HUES48 (cell line): ENCODE results near the gene DNAAF3.
"Not testable (repeated sequence)": the region's sequence is repeated elsewhere in the genome, so short reads cannot be mapped to it uniquely, and the experiment has no call there.

ENCODE experiments used
- H3K27ac ChIP-seq: one replicate; pipeline ENCODE4 v1.7.0; 2013; ENCODE audit warnings: low read depth, low read length, inconsistent platforms
- H3K27me3 ChIP-seq: 2 replicates; pipeline ENCODE4 v1.6.1; 2013; ENCODE audit warnings: mild to moderate bottlenecking, low read length; ENCODE audit not compliant: control insufficient read depth, insufficient read depth
- H3K36me3 ChIP-seq: 2 replicates; pipeline ENCODE4 v1.6.1; 2013; ENCODE audit warnings: low read length; ENCODE audit not compliant: control insufficient read depth, insufficient read depth
- H3K4me1 ChIP-seq: 2 replicates; pipeline ENCODE4 v1.6.1; 2013; ENCODE audit warnings: mild to moderate bottlenecking, low read length; ENCODE audit not compliant: control insufficient read depth, insufficient read depth
- H3K4me3 ChIP-seq: 2 replicates; pipeline ENCODE4 v1.5.1; 2013; ENCODE audit warnings: mild to moderate bottlenecking, low read depth, low read length
- H3K9ac ChIP-seq: 2 replicates; pipeline ENCODE4 v1.6.1; 2013; ENCODE audit warnings: mild to moderate bottlenecking, low read depth, low read length, moderate library complexity
- H3K9me3 ChIP-seq: 2 replicates; pipeline ENCODE4 v1.6.1; 2013; ENCODE audit warnings: low read length; ENCODE audit not compliant: control insufficient read depth, insufficient read depth

The DNAAF3 gene

DNA sequence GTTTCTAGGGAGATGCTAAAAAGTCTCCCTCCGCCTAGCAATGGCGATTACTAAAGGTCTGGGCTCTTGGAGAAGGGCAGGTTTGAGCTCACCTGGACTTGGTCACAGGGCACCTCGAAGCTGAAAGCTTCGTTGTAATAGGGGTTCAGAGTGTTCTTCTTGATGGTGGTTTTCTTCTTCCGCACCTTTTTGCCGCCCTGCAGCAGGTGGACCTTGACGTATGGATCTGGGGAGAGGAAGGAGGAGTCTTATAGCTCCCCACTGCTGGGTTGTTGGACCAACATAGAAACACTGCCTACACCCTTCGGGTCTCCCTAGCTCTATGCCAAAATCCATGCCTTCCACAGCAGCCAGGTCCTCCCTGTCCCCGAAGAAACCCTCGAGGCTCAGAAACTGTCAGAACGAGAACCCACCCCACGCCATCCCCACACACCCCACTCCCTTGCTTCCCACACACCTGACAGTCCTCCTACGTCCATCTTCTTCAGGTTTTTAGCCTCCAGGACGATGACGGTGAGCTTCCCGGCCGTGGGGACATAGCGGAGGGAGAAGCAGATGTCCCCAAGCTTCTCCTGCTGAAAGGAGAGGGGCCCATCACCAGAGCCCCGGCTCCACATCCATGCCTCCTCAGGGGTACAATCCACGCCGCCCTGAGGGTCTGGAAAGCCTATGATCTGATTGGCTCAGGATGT is 8.2 kb upstream of the DNAAF3 start:
- Histone ChIP-seq H3K4me1 (peaks cover 12% of the 10 kb centered on the region; the same call in 1 of the 2 replicates), H3K9me3 (no peaks in the 10 kb centered on the region), H3K36me3 (no peaks in the 10 kb centered on the region), H3K4me3 (peak overlapping the region; percentile 72; the same call in 1 of the 2 replicates), H3K27ac (no peak overlapping the region), H3K9ac (no peak overlapping the region), H3K27me3 (peaks cover 65% of the 10 kb centered on the region)

- H3K27ac ChIP-seq: no peak overlapping the region
- H3K9me3 ChIP-seq: no peaks in the 10 kb centered on the region
- H3K4me3 ChIP-seq: peak overlapping the region; percentile 72
- H3K36me3 ChIP-seq: no peaks in the 10 kb centered on the region
- H3K4me1 ChIP-seq: peaks cover 9% of the 10 kb centered on the region; the same call in 1 of the 2 replicates
- no peak overlapping the region for H3K9ac ChIP-seq
- H3K27me3 ChIP-seq: peaks cover 62% of the 10 kb centered on the region
Observed at GRCh38 chr19:55173714-55174409, 7.4 kb upstream of the DNAAF3 start.

DNA sequence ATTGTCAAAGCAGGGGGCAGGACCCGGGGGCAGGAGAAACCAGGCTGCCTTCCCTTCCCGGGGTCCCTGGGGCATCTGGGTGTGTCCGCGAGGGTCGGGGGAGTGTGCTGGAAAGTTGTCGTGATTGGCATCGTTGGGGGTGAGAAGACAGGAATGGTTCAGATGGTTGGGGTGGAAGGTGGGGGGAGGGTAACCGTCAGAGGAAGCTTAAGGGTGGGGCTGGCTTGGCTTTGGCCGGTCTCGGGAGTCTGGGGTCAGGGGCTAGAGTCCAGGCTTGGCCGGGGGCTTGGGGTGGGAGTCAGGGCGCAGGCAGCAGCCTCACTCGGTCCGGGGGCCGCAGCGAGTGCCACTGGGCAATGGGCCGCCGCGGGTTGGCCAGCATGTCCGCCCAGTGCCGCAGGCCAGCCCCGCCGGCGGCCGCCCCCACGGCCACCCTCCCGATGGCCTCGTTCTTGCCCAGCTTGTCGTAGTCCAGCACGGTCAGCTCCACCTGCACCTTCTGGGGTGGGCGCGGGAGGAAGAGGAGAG is 6.8 kb upstream of the DNAAF3 start:
- Histone ChIP-seq H3K27ac (no peak overlapping the region), H3K27me3 (peaks cover 62% of the 10 kb centered on the region), H3K9me3 (no peaks in the 10 kb centered on the region), H3K4me3 (peak overlapping the region; percentile 72), H3K36me3 (no peaks in the 10 kb centered on the region), H3K9ac (no peak overlapping the region), H3K4me1 (peaks cover 9% of the 10 kb centered on the region; the same call in 1 of the 2 replicates)

DNA sequence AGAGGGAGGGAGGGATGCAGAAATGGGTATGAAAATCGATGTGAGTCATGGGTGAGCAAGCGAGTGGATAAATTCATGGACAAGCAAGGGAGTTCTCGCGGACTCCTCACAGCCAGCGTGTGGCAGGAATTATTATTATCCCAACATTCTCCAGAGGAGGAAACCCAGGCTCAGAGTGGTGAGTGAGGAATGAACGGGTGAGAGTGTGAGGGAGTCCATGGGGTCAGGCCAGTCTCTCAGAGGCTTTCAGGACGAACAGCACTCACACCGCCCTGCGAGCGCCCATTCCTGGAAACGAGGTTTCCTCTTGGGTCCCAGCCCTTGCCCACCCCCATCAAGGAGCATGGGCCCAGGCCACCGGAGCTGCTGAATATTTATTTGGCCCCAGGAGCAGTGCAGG is 6.3 kb upstream of the DNAAF3 start:
- Histone ChIP-seq H3K9ac (no peak overlapping the region), H3K4me1 (peaks cover 9% of the 10 kb centered on the region; the same call in 1 of the 2 replicates), H3K9me3 (no peaks in the 10 kb centered on the region), H3K27me3 (peaks cover 63% of the 10 kb centered on the region), H3K27ac (no peak overlapping the region), H3K36me3 (no peaks in the 10 kb centered on the region), H3K4me3 (peak overlapping the region; percentile 72)

DNA sequence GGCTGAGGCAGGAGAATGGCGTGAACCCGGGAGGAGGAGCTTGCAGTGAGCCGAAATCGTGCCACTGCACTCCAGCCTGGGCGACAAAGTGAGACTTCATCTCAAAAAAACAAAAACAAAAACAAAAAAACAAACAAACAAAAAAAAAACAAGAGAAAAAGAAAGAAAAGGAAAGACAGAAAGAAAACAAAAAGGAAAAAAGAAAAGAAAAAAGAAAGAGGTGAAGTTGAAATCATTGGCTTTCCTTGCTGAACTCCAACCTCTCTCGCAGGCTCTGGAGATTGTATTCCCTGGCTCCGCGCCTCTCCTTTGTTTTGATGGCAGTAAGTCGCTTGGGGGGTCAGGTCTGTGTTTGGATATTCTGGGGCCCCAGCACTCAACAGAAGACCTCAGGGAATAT is 5.9 kb upstream of the DNAAF3 start:
- H3K27me3 ChIP-seq: peaks cover 66% of the 10 kb centered on the region
- not testable (repeated sequence) for H3K27ac ChIP-seq, H3K9me3 ChIP-seq, H3K4me1 ChIP-seq, H3K36me3 ChIP-seq, H3K9ac ChIP-seq
- peak overlapping the region; percentile 72; the same call in 1 of the 2 replicates for H3K4me3 ChIP-seq

GRCh38 chr19:55171440-55171839 is 5.0 kb upstream of the DNAAF3 start:
- no peak overlapping the region for H3K4me3 ChIP-seq
- H3K27me3 ChIP-seq: peaks cover 61% of the 10 kb centered on the region
- no peaks in the 10 kb centered on the region for H3K9me3 ChIP-seq
- no peaks in the 10 kb centered on the region for H3K36me3 ChIP-seq
- no peak overlapping the region for H3K9ac ChIP-seq
- H3K27ac ChIP-seq: no peak overlapping the region
- peaks cover 12% of the 10 kb centered on the region; the same call in 1 of the 2 replicates for H3K4me1 ChIP-seq

GRCh38 chr19:55169136-55169535 is 2.7 kb upstream of the DNAAF3 start:
- Histone ChIP-seq H3K9me3 (no peaks in the 10 kb centered on the region), H3K9ac (no peak overlapping the region), H3K27ac (no peak overlapping the region), H3K27me3 (peaks cover 42% of the 10 kb centered on the region), H3K36me3 (no peaks in the 10 kb centered on the region), H3K4me3 (no peak overlapping the region), H3K4me1 (peaks cover 10% of the 10 kb centered on the region; the same call in 1 of the 2 replicates)

DNA sequence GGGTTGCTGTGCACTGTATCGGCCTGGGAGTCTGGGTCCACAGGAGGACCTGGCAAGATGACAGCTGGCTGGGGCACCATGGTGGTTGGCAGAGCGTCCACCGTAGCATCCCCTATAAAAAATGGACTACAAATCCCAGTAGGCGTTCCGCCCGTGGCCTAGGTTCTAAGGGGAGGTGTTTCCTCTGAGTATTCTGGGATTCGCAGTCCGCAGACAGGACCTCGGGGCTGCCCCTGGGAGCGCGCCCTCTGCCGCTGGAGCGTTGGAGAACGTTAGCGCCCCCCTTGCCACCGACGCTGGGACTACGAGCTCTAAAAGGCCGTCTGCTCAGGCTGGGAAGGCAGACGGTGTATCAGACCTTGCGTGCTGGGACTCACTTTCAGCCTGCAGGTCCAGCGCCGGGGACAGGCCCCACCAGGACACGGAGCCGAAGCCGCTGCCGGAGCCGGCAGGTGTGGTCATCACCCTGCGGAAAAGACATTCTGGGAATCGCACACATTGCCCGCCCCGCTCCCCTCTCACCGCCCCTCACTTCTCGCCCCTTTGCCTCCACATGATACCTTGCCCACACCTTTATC is 372 bp downstream of the DNAAF3 start:
- H3K9ac ChIP-seq: no peak overlapping the region
- peaks cover 32% of the 10 kb centered on the region for H3K27me3 ChIP-seq
- no peaks in the 10 kb centered on the region for H3K36me3 ChIP-seq
- peak overlapping the region; percentile 65 for H3K4me3 ChIP-seq
- no peak overlapping the region for H3K27ac ChIP-seq
- peaks cover 4% of the 10 kb centered on the region; the same call in 1 of the 2 replicates for H3K4me1 ChIP-seq
- H3K9me3 ChIP-seq: no peaks in the 10 kb centered on the region

DNA sequence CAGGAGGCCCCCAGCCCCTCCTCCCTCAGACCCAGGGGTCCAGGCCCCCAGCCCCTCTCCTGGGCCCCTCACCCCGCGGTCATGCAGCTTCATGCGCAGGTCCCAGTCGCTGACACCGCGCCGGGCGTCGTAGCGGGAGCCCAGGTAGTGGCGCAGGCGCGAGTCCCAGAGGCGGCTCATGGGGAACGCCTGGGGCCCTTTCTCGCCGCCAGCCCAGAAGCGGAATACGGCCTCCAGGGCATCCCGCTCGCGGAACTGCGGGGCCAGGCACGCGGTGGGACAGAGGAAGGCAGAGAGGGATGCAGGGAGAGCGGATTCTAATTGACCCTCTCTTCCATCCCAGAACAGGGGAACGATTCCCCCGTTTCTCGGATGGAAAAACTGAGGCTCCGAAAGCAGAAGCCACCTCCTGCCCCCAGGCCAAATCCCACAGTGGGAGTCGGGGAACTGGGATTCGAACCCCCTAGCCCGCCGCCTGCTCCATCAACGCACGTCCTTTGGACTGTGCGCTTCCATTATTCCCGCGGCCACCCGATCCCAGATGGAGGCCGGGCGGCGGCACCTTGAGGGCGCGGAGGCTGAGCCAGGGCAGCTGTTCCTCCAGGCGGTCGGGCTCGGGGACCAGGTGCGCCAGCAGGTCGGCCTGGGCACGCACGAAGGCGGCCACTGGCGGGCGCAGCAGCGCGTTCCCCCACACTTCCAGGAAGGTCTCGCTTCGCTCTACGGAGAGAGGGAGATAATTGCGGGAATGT is 4.7 kb downstream of the DNAAF3 start:
- no peak overlapping the region; the same call in 1 of the 2 replicates for H3K4me3 ChIP-seq
- no peaks in the 10 kb centered on the region for H3K36me3 ChIP-seq
- no peaks in the 10 kb centered on the region for H3K9me3 ChIP-seq
- no peak overlapping the region for H3K9ac ChIP-seq
- peaks cover 9% of the 10 kb centered on the region for H3K4me1 ChIP-seq
- no peak overlapping the region for H3K27ac ChIP-seq
- H3K27me3 ChIP-seq: peaks cover 15% of the 10 kb centered on the region

GRCh38 chr19:55160986-55161365 is 5.4 kb downstream of the DNAAF3 start:
- no peak overlapping the region for H3K27ac ChIP-seq
- H3K4me1 ChIP-seq: peaks cover 9% of the 10 kb centered on the region
- H3K9me3 ChIP-seq: no peaks in the 10 kb centered on the region
- H3K9ac ChIP-seq: no peak overlapping the region
- no peaks in the 10 kb centered on the region for H3K36me3 ChIP-seq
- H3K4me3 ChIP-seq: peak overlapping the region; percentile 51
- peaks cover 15% of the 10 kb centered on the region for H3K27me3 ChIP-seq
